Stimulated activated CD4-positive, alpha-beta T cell treated with anti-CD3 and anti-CD28 coated beads, TNF-alpha, amount 100 ng/mL, for 24 hours (primary cell): ENCODE results near the gene LCORL.
"Not testable (repeated sequence)": the region's sequence is repeated elsewhere in the genome, so short reads cannot be mapped to it uniquely, and the experiment has no call there.

Experiments used
- DNase-seq, 3 experiments: peaks; one replicate each; pipeline ENCODE4 v3.0.0-alpha.2; 2020; ENCODE audit warnings: low read depth in 3 of 3

LCORL gene

DNA sequence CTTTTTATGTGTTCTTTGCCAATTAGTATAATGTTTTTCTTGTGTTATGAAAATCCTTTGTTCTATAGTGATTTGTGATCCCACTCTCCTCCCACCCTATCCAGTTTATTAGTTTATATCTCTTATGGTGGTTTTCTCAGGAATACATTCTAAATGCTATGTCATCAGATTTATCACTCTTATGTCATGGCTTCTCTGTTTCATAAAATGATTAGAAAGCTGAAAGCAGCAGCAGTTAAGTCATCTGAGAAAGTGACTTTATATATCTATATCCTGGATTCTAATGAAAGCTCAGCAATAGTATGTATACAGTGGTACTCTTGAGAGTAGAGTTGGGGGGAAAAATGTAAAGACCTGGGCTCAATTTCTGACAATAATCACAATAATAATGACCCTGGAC, 169.6 kb downstream of the LCORL start:
- no peak for DNase-seq

DNA sequence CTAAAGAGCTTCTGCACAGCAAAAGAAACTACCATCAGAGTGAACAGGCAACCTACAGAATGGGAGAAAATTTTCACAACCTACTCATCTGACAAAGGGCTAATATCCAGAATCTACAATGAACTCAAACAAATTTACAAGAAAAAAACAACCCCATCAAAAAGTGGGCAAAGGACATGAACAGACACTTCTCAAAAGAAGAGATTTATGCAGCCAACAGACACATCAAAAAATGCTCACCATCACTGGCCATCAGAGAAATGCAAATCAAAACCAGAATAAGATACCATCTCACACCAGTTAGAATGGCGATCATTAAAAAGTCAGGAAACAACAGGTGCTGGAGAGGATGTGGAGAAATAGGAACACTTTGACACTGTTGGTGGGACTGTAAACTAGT, 171.3 kb downstream of the LCORL start:
- not testable (repeated sequence) for DNase-seq

DNA sequence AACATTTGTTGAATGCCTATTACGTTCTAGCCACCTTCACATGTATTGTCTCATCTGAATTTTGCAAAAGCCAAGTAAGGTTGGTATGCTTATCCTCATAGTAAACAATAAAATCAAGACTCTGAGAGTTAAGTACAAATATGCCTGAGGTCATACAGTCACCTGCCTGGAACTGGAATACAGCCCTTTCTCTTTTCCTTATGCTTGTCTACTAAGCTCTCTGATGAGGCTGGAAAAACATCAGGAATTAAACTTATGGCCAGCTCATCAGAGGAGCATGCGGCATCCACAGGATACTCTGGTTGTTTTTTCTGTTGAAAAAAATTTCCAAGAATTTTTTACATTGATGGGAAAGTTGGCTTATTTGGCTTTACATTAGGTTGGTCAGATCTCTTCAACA, 175.3 kb downstream of the LCORL start:
- DNase-seq, result no peak

DNA sequence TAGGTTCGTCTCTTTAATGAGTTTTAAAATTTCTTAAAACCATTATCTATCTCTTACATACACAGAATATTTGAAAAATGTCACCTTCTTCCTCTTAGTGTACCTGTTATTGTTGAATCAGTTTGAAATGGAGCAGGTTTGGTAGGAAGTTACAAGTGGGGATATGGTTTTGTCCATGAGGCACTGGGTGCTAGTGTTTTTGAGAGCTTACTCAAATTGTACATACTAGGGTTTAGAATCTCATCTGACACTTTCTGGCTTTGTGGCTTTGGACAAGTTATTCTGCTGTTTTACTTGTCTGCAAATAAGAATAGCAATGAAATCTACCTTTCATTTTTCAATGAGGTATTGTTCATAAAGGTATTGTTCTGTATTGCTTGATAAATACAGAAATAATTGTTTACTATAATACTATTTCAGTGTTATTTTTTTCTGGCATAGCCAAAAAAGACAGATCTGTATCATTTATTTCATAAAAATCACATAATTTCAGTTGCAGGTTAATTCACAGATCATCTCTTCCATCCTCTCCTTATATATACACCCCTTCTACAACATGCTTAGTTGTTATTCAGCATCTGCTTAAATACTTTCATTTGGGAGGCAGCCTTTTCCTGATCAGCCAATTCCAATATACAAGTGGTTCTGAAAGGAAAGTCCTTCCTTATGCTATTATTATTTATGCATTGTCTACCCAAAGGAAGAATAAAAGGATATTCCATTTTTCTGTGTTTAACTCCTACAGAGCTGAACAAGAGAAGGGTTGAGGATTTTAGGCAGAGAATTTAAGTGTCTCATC, 197.5 kb downstream of the LCORL start:
- no peak for DNase-seq

DNA sequence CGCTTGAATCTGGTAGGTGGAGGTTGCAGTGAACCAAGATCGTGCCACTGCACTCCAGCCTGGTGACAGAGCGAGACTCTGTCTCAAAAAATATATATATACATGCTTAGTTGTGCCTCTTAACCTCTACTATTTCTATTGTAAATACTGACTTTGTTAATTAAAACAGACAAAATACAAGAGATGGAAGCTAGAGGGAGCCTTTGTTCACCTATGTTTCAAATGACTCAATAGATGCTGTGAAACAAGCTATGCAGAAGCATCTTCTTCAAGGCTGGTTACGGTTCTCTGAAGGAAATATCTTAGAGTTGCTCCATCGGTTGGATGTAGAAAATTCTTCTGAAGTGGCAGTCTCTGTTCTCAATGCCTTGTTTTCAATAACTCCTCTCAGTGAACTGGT, 204.5 kb downstream of the LCORL start:
- no peak for DNase-seq

DNA sequence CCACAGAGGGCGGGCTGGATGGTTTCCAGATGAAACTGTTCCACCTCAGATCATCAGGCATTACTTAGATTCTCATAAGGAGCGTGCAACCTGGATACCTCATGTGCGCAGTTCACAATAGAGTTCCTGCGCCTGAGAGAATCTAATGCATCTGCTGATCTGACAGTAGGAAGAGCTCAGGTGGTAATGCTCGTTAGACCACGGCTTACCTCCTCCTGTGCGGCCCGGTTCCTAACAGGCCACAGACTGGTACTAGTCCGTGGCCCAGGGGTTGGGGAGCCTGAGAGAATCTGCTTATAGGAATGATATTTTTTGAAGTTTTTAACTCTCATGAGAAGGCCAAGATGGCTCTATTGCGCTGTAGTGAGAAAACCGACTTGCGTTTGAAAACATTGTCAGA, 205.4 kb downstream of the LCORL start:
- DNase-seq, result no peak

DNA sequence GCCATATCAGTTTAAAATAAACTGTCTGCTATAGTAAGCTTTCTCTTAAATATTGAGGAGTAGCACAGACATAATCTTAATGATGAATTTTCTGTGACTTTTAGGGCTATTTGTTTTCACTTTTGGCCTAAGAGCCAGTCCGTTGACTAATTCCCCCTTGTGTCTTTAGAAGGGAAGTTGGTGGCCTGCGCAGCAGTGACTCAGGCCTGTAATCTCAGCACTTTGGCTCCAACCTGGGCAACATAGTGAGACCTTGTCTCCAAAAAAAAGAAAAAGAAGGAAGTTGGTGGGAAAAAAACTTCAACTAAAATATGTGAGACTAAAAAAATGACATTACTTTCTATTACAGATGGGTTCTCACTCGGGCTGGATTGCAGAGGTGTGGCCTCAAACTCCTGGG, 207.4 kb downstream of the LCORL start:
- DNase-seq, result no peak

DNA sequence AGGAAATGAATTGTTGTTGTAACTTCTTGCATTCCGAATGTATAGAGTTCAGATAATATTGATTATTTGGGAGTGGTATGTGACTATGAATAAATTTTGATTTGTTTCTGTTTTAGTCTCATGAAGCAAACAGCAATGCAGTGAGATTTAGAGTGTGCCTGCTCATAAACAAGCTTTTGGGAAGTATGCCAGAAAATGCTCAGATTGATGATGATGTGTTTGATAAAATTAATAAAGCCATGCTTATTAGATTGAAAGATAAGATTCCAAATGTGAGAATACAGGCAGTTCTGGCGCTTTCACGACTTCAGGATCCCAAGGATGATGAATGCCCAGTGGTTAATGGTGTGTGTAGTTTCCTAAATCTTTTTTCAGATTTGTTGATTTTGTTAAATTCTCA, 208.8 kb downstream of the LCORL start:
- DNase-seq, result no peak

DNA sequence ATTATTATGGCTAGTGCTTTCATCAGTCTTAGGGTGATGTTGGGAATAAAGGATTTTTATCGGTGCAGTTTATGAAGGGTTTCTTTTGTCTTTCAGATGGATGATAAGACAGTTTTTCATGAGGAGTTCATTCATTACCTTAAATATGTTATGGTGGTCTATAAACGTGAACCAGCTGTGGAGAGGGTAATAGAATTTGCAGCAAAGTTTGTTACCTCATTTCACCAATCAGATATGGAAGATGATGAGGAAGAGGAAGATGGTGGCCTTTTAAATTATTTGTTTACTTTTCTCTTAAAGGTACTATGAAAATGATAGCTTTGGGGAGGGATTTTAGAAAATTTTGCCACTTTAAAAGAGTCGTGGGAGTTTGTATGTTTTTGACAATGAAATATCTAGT, 209.4 kb downstream of the LCORL start:
- DNase-seq, result no peak

DNA sequence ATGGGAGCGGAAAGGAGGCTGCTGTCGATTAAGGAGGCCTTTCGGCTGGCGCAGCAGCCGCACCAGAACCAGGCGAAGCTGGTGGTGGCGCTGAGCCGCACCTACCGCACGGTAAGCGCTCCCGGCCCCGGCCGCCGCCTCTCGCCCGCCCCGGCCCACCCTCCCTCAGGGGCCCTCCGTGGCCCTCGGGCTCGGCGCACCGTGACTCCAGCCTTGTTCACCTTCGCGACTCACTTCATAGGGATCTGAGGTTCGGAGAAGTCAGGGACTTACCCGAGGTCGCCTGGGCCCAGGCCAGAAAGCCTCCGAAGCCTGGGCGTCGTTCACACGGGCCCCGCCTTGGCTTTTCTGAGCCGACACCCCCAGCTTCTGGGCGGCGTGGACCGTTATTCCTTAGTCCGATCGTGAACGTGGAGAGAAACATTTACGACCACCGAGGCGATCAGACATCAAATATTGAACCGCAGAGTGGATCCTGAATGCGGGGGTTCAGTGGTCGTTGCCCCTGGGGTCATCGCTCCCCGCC, 210.4 kb downstream of the LCORL start:
- no peak for DNase-seq

DNA sequence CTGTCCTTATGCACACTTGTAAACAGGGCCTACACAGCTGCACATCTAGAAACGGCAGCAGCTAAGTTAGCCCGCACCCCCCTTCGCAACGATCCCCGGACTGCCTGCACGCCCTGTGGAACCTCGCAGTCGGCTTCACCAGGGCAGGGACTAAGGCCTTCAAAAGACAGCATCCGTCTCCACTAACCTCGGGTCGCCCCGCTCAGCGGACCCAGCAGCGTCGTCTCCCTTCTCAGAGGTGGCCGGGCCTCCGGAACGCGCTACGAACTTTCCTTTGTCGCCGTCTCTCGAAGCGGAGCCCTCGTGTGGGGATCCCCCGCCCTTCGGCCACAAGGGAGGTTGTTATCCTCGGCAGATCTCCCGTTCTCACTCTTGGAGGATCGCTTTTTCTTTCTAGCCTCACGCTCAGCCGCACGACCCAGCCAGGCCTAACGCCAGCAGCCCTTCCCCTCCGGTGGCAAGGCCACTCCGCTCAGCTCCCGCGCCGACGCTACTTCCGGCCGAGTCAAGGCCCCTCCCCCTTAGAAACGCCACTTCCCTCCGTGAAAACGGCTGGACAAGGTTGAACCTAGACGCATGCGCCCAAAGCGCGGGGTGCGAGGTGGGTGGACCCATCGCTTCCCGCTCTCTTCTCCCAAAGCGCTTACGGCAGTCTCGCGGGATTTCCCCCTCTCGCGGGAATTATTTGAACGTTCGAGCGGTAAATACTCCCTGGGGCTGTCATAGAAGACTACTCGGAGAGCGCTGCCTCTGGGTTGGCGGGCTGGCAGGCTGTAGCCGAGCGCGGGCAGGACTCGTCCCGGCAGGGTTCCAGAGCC, 211.1 kb downstream of the LCORL start, which contains the start of the genes DCAF16 and NCAPG:
DCAF16 (minus strand) TSS at position 498 of the 818 bp plus-strand sequence. CDS start 6,616 bp downstream, outside the sequence.
NCAPG (plus strand) TSS at position 720 of the 818 bp plus-strand sequence. CDS start 99 bp downstream, outside the sequence.
- peak; percentile 98 to 99 (median 99) for DNase-seq

DNA sequence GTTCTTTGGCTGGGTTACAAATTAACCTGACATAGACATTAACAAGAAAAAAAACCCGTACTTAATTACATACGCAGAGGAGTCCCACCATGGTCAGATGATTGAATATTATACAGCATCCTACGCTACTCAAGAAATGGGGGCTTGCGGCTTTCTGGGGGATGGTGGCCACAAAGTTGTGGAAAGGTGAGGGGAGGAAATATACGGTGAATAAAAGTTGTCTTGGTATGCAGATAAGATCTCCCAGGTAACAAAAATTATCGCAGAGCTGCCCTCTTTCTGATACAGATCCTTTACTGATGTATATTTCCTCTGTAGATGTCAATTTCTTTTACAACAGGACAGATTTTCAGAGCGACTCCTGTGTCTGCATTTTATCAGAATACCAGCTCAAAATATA, 211.9 kb downstream of the LCORL start:
- no peak for DNase-seq

DNA sequence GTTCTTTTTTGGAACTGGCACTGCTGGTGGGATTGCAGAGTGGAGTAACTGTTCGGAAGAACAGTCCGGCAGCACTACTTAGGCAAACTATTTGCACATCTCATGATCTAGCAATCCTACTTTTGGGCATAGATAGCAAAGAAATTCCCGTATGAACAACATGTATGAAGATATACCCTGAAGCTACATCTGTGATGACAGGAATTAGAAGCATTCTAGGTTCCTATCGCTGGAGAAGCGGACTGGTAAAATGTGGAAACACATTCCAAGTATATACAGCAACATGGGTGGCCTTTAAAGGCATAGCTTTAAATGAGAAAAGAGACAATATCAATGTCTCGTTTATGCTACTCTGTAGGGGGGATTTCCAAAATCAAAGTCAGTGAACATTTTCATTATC, 214.1 kb downstream of the LCORL start:
- no peak for DNase-seq

DNA sequence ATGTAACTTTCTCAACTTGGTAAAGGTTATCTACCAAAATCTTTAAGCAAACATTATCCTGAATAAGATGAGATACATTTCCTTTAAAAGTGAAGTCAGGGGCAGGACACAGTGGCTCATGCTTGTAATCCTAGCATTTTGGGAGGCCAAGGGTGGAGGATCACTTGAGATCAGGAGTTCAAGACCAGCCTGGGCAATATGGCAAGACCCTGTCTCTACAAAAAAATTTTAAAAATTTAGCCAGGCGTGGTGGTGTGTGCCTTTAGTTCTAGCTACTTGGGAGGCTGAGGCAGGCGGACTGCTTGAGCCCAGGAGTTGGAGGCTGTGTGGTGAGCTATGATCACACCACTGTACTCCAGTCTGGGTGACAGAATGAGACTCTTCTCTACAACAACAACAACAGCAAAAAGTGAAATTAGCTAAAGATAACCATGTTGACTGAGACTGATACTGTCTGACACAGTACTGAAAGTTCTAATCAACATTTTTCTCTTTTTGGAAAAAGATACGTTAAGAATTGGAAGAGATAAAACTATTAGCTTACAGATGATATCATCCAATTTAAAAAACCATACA, 215.9 kb downstream of the LCORL start:
- DNase-seq, result no peak

DNA sequence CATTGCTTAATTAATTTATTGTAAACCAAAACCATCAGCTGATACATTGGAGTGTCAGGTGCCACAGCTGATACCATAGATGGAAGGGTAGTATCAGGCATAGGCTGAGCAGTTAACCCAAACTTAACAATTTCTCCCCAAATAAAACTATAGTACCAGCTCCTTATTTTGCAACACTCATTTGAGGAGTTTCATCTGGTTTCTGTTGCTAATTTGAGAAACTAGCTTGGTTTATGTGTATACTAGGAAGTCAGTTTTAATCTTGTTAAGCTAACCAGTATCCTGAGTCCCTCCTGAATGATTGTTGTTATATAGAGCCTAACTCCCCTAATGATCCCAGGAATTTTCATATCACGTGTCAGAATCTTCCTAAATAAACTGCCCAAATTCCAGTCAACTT, 223.7 kb downstream of the LCORL start:
- DNase-seq, result no peak

DNA sequence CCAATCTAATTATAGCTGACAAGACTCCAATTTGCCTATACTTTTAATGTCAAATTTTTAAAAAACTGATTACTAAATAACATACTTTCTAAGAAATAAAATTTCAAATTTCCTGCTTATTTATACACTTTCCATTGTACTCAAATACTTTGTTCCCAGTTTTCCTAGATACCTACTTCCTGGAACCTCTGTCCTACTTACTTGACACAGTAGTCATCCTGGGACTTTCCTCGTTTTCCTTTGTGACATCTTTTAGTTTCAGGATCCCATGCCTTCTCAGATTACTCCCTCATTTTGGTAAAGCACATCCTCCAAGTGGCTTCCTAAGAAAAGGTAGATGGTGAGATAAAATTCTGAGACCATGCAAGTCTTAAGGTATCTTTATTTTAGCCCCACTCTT, 226.8 kb downstream of the LCORL start:
- DNase-seq, result no peak
